GM21619 (cell line): ENCODE measurements around the gene NCOA5.
"Not testable (repeated sequence)": the region's sequence is repeated elsewhere in the genome, so short reads cannot be mapped to it uniquely, and the experiment has no call there.

Experiments used
- ATAC-seq: cut with Tn5 transposase; IDR thresholded peaks from one replicate; pipeline ENCODE4 v1.9.1; 2021; ENCODE audit not compliant: unreplicated experiment

The NCOA5 gene

GRCh38 chr20:46121184-46121930, 31.6 kb upstream of the NCOA5 start:
- no peak for ATAC-seq

- ATAC-seq, result no peak
Observed at GRCh38 chr20:46120136-46120535, 30.4 kb upstream of the NCOA5 start.

DNA sequence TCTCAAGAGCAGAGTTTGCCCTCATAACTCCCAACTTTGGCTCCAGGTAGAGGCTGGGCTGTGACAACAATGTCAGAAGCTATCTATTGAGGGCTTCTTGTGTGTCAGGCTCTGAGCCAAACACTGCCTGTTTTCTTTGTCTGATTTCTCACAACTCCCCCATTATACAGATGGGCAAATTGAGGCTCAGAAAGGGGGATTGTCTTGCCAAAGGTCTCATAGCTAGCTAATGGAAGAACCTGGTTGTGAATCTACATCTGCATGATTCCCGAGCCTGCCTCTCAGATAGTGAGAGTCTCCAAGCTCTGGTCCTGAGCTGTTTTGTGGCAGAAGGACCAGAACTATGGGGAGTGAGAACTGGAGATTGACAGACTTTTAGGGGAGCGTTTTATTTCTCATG, 29.8 kb upstream of the NCOA5 start:
- ATAC-seq, result no peak

DNA sequence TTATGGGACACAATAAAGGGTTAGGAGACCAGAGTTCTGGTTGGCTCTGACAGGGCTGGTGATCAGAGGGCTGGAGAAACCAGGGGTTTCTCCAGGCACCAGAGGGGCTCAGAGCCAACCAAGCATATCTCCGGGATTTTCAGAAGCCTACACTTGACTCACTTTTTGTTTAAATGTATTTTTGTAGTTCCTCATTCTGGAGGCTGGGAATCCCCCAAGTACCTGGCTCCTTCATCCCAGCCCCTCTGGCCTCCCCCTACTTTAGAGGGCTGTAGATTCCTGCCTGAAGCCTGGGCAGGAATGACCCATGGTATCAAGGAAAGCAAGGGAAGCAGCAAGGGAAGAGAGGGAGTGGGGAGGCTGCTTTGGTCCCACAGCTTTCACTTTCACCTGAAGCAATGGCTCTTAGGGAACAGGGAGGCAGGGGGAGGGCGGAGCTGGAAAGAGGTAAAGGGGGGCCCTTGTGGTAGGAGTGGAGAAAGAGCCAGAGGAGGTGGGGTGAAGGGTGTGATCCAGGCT, 29.3 kb upstream of the NCOA5 start:
- ATAC-seq, result peak; percentile 40

GRCh38 chr20:46118481-46119020, 28.8 kb upstream of the NCOA5 start:
- ATAC-seq, result peak; percentile 37

DNA sequence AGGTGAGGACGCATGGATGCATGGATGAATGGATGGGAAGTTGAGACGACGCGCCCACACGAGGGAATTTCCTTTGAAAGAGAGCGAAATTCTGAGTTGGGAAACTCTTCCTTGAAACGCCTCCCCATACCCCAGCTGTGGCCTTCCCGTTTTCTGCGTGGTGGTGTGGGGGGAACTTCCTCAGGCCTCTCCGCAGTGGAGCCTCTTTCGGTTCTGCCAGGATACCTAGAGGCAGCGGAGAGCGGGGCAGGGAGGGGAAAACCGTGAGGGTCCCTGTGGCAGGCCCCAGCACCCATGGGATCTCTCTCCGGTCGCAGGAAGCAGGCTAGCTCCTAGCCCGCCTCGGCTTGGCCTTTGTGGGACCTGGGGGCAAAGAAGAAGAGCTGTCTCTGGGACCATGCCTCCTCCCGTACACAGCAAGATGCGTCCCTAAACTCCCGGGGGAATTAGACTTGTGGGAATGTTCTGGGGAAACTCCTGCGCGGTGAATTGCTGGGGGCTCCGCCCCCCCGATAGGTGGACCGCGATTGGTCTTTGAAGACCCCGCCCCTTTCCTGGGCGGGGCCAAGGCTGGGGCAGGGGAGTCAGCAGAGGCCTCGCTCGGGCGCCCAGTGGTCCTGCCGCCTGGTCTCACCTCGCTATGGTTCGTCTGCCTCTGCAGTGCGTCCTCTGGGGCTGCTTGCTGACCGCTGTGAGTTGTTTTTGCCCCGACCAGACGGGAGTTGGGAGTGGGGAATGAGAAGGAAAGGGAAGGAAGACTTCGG, 28.1 kb upstream of the NCOA5 start, which contains the start of gene CD40:
Gene CD40 (plus strand): TSS at position 611 of the 764 bp plus-strand sequence. CDS start 30 bp downstream, at position 641.
- peak; percentile 59 for ATAC-seq

- ATAC-seq, result no peak
Observed at GRCh38 chr20:46114449-46114848, 24.7 kb upstream of the NCOA5 start.

DNA sequence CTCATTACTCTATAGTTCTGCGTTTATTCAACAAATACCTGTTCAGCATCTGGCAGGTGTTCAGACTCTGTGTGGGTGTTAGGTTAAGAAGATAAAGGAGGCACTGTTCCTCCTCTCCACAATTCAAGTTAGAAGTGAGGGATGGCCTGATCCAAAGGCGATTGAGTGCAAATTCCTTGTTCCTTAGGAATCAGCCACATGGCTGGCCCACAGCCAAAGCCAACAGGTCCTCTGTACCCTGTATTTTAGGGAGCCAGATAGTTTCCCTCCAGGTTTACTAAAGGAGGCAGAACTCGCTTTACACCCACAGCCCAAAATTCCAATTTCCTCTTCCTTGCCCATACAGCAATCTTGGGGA, 23.3 kb upstream of the NCOA5 start:
- no peak for ATAC-seq

DNA sequence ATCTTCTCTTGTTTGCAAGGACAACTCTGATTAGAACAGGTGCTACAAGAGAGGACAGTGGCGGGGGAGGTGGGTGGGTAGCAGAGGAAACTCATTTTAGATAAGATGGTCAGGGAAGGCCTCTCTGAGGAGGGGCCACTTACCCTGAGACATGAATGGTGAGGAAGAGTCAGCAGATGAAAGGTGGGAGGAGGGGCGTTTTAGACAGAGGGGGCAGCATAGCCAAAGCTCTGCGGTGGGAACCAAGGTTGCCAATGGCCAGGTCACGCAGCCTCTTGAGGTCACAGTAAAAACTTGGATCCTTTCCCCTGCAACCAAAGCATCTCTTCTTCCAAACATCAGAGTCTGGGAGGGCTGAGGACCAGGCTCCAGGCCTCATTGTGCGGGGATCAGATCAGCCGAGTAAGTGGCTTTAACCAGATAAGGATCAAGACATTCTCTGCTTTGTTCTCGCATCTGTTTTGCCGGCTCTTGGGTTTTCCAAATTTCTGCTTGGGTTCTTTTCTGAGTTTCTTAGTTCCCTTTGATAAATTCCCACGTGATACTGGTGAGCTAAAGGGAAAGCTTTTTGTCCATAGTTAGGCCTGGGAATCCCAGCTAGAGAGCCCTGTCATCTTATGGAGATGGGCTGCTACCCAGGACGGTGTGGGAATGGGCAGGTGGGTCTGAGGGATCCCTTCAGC, 22.8 kb upstream of the NCOA5 start:
- no peak for ATAC-seq

DNA sequence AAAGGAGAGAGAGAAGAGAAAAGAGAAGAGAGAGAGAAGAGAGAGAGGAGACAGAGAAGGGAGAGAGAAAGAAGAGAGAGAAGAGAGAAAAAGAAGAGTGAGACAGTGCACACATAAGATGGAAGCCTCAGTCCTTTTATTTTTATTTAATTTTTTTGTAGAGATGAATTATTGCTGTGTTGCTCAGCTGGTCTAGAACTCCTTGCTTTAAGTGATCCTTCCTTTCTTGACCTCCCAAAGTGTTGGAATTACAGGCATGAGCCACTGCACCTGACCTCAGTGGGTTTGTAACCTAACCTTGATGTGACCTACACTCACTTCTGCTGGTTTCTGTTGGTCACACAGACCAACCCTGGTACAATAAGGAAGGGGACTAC, 22.1 kb upstream of the NCOA5 start:
- no peak for ATAC-seq

- peak; percentile 45 for ATAC-seq
Observed at GRCh38 chr20:46111028-46111835, 21.5 kb upstream of the NCOA5 start.

- no peak for ATAC-seq
Observed at GRCh38 chr20:46108976-46109375, 19.2 kb upstream of the NCOA5 start.

DNA sequence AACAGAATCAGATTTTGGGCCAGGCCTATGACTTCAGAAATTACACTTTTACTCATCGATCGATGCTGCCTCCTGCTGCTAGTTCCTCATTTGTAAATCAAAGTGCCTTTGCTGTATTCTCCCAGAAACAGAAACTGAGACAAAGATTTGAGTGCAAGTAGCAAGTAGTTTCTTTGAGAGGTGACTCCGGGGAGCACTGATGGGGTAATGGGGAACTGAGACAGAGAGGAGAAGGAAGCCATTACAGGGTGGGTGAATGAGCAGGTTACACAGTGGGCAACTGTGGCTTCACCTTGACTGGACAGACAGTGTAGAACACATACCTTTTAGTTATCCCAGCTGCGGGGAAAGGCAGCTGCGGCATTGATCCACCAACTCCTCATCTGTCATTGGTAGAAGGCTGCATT, 18.7 kb upstream of the NCOA5 start:
- peak; percentile 86 for ATAC-seq

DNA sequence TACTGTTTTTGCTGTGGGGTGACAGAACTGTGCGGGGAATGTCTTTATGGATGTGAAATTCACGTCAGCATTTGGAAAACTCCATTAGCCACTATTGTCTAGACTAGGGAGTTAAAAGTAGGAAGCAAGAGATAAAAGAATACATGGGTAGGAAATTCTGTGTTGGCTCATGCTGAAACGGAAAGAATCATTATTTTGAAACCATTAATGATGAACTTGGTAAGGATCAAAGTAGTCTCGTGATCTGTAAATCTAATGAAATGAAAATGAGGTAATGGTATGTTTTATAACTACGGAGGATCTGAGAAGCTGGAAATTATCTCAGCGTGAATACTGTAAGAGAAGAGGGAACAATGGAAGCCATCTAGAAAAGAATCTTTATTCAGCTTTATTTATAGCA, 17.3 kb upstream of the NCOA5 start:
- ATAC-seq, result no peak

DNA sequence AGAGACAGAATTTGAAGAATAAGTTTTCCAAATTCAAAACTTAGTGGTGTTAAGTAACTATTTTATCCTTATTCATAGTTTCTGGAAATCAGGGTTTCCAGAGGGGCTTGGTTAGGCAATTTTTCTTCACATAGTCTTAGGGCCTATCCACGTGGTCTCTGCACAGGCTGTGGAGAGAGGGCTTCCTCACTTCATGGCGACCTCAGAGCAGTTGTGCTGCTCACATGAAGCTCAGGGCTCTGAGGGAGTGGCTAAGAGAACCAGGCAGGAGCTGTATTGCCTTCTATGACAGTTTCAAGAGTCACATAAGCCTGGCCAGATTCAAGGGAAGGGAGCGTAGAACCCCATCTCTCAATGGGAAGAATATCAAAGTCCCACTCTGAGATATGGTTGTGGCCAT, 14.5 kb upstream of the NCOA5 start:
- ATAC-seq, result no peak

- ATAC-seq, result no peak
Observed at GRCh38 chr20:46102940-46103339, 13.2 kb upstream of the NCOA5 start.

GRCh38 chr20:46101957-46102356, 12.2 kb upstream of the NCOA5 start:
- no peak for ATAC-seq

DNA sequence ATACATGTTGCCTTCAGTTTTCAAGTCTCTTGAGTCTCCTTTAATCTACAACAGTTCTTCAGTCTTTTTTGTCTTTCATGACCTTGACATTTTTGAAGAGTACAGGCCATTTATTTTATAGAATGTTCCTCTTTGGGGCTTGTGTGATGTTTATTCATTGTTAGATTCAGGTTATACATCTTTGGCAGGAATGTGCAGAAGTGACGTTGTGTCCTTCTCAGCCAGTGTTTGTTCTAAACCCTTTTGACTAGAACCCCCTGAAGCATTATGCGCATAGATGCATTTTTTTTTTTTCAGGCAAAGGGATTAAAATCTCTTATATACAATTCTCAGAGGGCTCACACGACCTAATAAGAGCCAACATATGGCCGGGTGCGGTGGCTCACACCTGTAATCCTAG, 11.2 kb upstream of the NCOA5 start:
- no peak for ATAC-seq

DNA sequence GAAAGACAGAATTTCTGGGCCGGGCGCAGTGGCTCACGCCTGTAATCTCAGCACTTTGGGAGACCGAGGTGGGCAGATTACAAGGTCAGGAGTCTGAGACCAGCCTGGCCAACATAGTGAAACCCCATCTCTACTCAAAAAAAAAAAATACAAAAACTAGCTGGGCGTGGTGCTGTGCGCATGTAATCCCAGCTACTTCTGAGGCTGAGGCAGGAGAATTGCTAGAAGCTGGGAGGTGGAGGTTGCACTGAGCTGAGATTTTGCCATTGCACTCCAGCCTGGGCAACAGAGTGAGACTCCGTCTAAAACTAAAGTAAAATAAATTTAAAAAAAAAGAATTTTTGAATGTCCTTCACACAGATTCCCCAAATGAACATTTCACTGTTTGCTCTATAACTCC, 10.7 kb upstream of the NCOA5 start:
- ATAC-seq, result not testable (repeated sequence)

DNA sequence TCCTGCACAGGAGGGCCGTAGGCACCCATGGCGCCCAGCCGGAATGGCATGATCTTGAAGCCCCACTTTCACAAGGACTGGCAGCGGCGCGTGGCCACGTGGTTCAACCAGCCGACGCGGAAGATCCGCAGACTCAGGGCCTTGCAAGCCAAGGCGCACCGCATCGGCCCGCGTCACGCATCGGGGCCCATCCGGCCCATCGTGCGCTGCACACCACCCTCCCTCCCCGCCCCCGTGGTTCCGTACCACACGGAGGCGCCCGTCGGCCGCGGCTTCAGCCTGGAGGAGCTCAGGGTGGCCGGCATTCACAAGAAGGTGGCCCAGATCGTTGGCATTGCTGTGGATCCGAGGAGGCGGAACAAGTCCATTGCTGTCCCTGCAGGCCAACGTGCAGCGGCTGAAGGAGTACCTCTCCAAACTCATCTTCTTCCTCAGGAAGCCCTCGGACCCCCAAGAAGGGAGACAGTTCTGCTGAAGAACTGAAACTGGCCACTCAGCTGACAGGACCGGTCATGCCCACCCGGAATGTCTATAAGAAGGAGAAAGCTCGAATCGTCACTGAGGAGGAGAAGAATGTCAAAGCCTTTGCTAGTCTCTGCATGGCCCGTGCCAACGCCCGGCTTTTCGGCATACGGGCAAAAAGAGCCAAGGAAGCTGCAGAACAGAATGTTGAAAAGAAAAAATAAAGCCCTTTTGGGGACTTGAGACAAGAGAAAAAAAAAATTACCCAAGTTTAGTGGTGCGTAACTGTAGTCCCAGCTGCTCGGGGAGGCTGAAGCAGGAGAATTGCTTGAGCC, 9.9 kb upstream of the NCOA5 start:
- no peak for ATAC-seq
